Uterus (tissue), 2 donors: ENCODE data around the gene NHLRC2.

ENCODE experiments used
- POLR2A ChIP-seq, 2 donors: fragments of 450-650 bp; IDR thresholded peaks; one replicate each; pipeline ENCODE4 v1.6.1; 2016; ENCODE audit warnings: antibody characterized with exemption in 2 of 2, mild to moderate bottlenecking in 1 of 2, moderate library complexity in 1 of 2
- TF ChIP-seq, protein P1 (sequence below), 4 experiments: fragments of 200-600 bp in 2 of 4; fragments of 450-650 bp in 2 of 4; sonication (generic) in 2 of 4; IDR thresholded peaks; one replicate each; pipeline ENCODE4 v1.5.1; 2016 to 2019; ENCODE audit warnings: antibody characterized with exemption in 4 of 4, mild to moderate bottlenecking in 2 of 4, moderate library complexity in 1 of 4

DNA sequence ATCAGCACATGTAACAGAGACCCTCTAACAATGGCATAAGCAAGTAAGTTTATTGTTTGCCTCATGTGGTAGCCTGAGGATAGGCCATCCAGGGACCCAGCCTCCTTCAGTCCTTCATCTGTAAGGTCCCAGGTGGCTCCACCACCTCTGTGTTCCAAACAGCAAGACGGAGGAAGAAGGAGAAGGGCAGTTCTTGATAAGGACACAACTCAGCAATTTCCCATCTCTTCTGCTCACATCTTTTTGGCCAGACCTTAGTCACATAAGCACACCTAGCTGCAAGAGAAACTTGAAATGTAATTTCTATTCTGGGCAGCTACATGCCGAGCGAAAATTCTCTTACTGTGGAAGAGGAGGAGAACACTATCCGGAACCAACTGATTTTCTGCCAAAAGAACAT, 34.5 kb upstream of the NHLRC2 start:
- TF ChIP-seq, protein P1, sequence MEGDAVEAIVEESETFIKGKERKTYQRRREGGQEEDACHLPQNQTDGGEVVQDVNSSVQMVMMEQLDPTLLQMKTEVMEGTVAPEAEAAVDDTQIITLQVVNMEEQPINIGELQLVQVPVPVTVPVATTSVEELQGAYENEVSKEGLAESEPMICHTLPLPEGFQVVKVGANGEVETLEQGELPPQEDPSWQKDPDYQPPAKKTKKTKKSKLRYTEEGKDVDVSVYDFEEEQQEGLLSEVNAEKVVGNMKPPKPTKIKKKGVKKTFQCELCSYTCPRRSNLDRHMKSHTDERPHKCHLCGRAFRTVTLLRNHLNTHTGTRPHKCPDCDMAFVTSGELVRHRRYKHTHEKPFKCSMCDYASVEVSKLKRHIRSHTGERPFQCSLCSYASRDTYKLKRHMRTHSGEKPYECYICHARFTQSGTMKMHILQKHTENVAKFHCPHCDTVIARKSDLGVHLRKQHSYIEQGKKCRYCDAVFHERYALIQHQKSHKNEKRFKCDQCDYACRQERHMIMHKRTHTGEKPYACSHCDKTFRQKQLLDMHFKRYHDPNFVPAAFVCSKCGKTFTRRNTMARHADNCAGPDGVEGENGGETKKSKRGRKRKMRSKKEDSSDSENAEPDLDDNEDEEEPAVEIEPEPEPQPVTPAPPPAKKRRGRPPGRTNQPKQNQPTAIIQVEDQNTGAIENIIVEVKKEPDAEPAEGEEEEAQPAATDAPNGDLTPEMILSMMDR (IDR thresholded peaks at IDR 0.05) = no peak
- no peak for TF ChIP-seq POLR2A (IDR thresholded peaks at IDR 0.05)
